LNCAP (cell line): Measurements from ENCODE around the gene PPP4R1.

ENCODE experiments used
- TF ChIP-seq, protein P1 (sequence below): fragments of 450-650 bp; IDR thresholded peaks from 2 replicates; pipeline ENCODE4 v1.5.1; 2017; ENCODE audit warnings: mild to moderate bottlenecking

Gene PPP4R1

GRCh38 chr18:9609190-9609589 lies 5.2 kb downstream of the PPP4R1 start:
- TF ChIP-seq, protein P1, sequence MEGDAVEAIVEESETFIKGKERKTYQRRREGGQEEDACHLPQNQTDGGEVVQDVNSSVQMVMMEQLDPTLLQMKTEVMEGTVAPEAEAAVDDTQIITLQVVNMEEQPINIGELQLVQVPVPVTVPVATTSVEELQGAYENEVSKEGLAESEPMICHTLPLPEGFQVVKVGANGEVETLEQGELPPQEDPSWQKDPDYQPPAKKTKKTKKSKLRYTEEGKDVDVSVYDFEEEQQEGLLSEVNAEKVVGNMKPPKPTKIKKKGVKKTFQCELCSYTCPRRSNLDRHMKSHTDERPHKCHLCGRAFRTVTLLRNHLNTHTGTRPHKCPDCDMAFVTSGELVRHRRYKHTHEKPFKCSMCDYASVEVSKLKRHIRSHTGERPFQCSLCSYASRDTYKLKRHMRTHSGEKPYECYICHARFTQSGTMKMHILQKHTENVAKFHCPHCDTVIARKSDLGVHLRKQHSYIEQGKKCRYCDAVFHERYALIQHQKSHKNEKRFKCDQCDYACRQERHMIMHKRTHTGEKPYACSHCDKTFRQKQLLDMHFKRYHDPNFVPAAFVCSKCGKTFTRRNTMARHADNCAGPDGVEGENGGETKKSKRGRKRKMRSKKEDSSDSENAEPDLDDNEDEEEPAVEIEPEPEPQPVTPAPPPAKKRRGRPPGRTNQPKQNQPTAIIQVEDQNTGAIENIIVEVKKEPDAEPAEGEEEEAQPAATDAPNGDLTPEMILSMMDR: no peak

DNA sequence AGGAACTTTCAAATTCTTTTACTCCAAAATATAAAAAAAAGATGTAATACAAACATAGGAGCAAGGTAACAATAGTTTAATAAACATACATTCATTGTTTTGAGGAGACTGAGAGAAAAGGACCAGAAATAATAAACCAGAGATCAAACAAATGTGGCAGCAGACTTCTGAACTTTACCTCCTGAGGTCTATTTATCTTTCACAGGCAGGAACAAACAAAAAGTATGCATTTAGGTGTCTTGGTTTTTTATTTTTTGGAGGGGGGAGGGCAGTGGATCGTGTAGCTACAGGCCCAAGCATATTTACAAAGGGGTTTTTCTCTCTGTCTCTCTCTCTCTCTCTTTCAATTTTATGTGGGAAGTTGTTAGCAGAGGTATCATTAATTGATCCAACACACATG lies 5.6 kb downstream of the PPP4R1 start:
- TF ChIP-seq, protein P1: no peak

GRCh38 chr18:9608298-9608697 lies 6.1 kb downstream of the PPP4R1 start:
- TF ChIP-seq, protein P1: no peak

DNA sequence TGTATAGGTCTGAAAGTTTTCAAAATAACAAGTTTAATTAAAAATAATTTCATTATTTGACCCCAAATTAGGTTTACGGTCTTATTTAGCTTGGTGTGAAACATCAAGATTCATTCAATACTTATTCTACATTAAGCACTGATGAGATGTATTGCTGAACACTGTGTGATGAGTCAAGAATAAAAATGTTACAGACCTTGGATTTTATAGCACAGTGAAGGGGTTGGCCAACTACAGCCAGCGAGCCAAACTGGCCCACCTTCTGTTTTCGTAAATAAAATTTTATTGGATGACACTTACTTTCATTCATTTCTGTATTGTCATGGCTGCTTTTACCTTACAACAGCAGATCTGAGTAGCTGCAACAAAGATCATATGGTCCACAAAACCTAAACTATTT lies 8.3 kb downstream of the PPP4R1 start:
- TF ChIP-seq, protein P1: no peak

- TF ChIP-seq, protein P1: no peak
Observed at GRCh38 chr18:9604348-9604747, 10.0 kb downstream of the PPP4R1 start.

DNA sequence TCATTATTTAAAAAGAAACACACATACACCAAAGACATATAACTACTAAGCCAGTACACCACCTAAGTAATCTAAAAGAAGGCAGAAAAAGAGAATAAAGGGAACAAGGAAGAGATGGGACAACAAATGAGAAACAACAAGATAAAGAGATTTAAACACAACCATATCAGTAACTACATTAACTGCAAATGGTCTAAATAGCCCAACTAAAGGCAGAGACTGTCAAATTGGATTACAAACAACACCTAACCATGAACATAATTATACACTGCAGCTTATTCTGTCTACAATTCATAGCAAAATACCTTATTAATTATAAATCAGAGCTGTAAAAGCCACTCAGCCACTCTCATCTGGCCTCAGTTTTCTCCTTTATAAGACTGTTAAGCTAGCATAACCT lies 15.0 kb downstream of the PPP4R1 start:
- TF ChIP-seq, protein P1: no peak

DNA sequence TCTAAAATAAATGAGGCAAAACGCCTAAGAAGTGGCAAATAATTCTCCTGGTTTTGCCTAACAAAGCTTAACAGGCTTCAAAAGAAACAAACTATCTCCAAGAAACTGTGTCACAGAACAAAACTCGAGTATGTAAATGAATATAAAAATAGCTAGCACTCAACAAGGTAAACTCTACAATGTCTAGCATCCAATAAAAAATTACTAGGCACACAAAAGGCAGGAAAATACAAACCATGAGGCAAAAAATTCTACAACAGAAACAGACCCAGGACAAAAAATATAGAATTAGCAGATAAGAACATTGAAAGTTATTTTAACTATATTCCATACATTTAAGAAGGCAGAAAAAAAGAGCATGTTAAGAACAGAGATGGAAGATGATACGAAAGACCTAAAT lies 16.8 kb downstream of the PPP4R1 start:
- TF ChIP-seq, protein P1: no peak

DNA sequence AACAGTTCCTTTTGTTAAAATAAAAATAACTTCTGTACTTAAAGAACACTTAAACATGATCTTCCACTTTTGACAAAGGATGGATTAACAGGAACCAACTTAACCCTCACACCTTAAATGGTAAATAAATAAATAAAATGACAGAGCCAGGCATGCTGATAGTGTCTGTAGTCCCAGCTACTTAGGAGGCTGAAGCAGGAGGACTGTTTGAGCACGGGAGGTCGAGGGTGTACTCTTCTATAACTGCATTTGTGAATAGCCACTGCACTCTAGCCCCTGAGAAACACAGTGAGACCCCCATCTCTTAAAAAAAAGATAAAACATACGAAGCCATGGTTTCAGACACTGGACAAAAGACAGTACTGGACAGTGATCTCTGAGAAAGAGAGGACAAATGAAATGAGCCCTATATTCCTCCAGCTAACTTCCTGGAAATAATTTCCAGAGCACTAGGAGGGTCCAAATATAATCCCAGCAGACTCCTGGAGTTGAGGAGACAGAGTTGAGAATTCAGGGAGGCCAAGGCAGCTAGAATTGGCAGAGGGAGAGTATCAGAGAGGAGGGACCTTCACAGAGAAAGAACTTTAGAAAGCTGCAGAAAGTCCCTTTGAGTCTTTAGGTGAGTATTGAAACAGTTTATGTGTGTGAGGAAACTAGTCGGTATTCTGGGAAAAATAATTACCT lies 17.4 kb downstream of the PPP4R1 start:
- TF ChIP-seq, protein P1: no peak
